Fibroblast of lung (primary cell): ENCODE measurements around the gene ZNF775.

Source experiments
- EZH2 ChIP-seq: IDR thresholded peaks from 2 replicates; pipeline ENCODE4 v1.5.1; 2012; ENCODE audit warnings: low read length, control low read depth, mild to moderate bottlenecking; ENCODE audit errors: missing control alignments
- TF ChIP-seq, protein P1 (sequence below), 2 donors: IDR thresholded peaks in 1 of 2; conservative IDR thresholded peaks in 1 of 2; 1 replicate in 1 of 2; 2 replicates in 1 of 2; pipeline ENCODE4 v1.5.1; 2011 to 2012; ENCODE audit warnings: low read length in 2 of 2, control low read depth in 1 of 2, inconsistent platforms in 1 of 2, low read depth in 1 of 2, mild to moderate bottlenecking in 1 of 2

- TF ChIP-seq, protein P1, sequence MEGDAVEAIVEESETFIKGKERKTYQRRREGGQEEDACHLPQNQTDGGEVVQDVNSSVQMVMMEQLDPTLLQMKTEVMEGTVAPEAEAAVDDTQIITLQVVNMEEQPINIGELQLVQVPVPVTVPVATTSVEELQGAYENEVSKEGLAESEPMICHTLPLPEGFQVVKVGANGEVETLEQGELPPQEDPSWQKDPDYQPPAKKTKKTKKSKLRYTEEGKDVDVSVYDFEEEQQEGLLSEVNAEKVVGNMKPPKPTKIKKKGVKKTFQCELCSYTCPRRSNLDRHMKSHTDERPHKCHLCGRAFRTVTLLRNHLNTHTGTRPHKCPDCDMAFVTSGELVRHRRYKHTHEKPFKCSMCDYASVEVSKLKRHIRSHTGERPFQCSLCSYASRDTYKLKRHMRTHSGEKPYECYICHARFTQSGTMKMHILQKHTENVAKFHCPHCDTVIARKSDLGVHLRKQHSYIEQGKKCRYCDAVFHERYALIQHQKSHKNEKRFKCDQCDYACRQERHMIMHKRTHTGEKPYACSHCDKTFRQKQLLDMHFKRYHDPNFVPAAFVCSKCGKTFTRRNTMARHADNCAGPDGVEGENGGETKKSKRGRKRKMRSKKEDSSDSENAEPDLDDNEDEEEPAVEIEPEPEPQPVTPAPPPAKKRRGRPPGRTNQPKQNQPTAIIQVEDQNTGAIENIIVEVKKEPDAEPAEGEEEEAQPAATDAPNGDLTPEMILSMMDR (conservative IDR thresholded peaks at IDR 0.05 in 1 of 2, IDR thresholded peaks at IDR 0.05 in 1 of 2; ENCODE audit: low read depth in 1 of 2, low read length in 2 of 2): no peak
- TF ChIP-seq EZH2: no peak
These were observed 42.4 kb upstream of the ZNF775 start for GRCh38 chr7:150336746-150337145.
